BLaER1 treated with 17β-estradiol and CSF1 and Interleukin-3, amounts not matched to agents 10 nM and 100 nM (cell line): ENCODE data around the gene CMTM7.

Experiments used
- H3K27ac ChIP-seq, 11 experiments: shearing (Covaris generic); formaldehyde crosslinking; 2 replicates each; pipeline ENCODE4 v1.8.1; 2022
- H3K27me3 ChIP-seq, 11 experiments: shearing (Covaris generic); formaldehyde crosslinking; 2 replicates each; pipeline ENCODE4 v1.8.1; 2022
- H3K36me3 ChIP-seq, 11 experiments: shearing (Covaris generic); formaldehyde crosslinking; 2 replicates each; pipeline ENCODE4 v1.8.1; 2022
- H3K4me1 ChIP-seq, 10 experiments: shearing (Covaris generic); formaldehyde crosslinking; 2 replicates each; pipeline ENCODE4 v1.8.1; 2022
- H3K4me2 ChIP-seq, 11 experiments: shearing (Covaris generic); formaldehyde crosslinking; 2 replicates each; pipeline ENCODE4 v1.8.1; 2022
- H3K4me3 ChIP-seq, 10 experiments: shearing (Covaris generic); formaldehyde crosslinking; 2 replicates each; pipeline ENCODE4 v1.8.1; 2022
- H3K9ac ChIP-seq, 11 experiments: shearing (Covaris generic); formaldehyde crosslinking; 2 replicates each; pipeline ENCODE4 v1.8.1; 2022
- H3K9me3 ChIP-seq, 11 experiments: shearing (Covaris generic); formaldehyde crosslinking; replicated peaks in 1 of 11; 2 replicates each; pipeline ENCODE4 v1.8.1; 2022
- H4K20me1 ChIP-seq, 11 experiments: shearing (Covaris generic); formaldehyde crosslinking; 2 replicates each; pipeline ENCODE4 v1.8.1; 2022
- Cebpa-rat ChIP-seq, 11 experiments: shearing (Covaris generic); IDR thresholded peaks; 2 replicates each; pipeline ENCODE4 v1.8.1; 2022

The CMTM7 gene

GRCh38 chr3:32450992-32451659, 59.5 kb downstream of the CMTM7 start:
- Histone ChIP-seq H3K27me3 (no peaks in the 10 kb centered on the region), H3K9ac (no peak overlapping the region), H3K36me3 (peaks cover 68 to 87% (median 80%) of the 10 kb centered on the region in 11 experiments), H3K9me3 (peaks cover 0 to 8% (median 5%) of the 10 kb centered on the region in 11 experiments; a peak in 7 of 22 replicates), H3K27ac (peak overlapping the region in 2 of 11 experiments; percentile 18 to 24; a peak in 2 of 22 replicates), H4K20me1 (peaks cover 13 to 52% (median 41%) of the 10 kb centered on the region in 11 experiments; a peak in 18 of 22 replicates), H3K4me1 (peaks cover 57 to 83% (median 69%) of the 10 kb centered on the region in 10 experiments), H3K4me2 (no peak overlapping the region), H3K4me3 (no peak overlapping the region)
- TF ChIP-seq Cebpa-rat (IDR thresholded peaks at IDR 0.05), result no peak

GRCh38 chr3:32452009-32452408, 60.4 kb downstream of the CMTM7 start:
- Histone ChIP-seq H3K4me3 (no peak overlapping the region), H3K36me3 (peaks cover 61 to 88% (median 80%) of the 10 kb centered on the region in 11 experiments), H3K27ac (no peak overlapping the region; a peak in 1 of 22 replicates), H3K9me3 (peaks cover 0 to 1% (median 0%) of the 10 kb centered on the region in 11 experiments; a peak in 1 of 22 replicates), H3K9ac (no peak overlapping the region), H3K27me3 (no peaks in the 10 kb centered on the region), H3K4me2 (peak overlapping the region in 1 of 11 experiments; percentile 1; a peak in 1 of 22 replicates), H3K4me1 (peaks cover 54 to 85% (median 75%) of the 10 kb centered on the region in 10 experiments), H4K20me1 (peaks cover 20 to 59% (median 40%) of the 10 kb centered on the region in 11 experiments; a peak in 18 of 22 replicates)
- TF ChIP-seq Cebpa-rat (IDR thresholded peaks at IDR 0.05), result no peak

GRCh38 chr3:32453346-32453745, 61.7 kb downstream of the CMTM7 start:
- Histone ChIP-seq H3K9me3 (no peaks in the 10 kb centered on the region), H3K4me2 (peak overlapping the region in 6 of 11 experiments; percentile 77 to 90 (median 80); a peak in 6 of 22 replicates), H3K9ac (no peak overlapping the region), H3K27ac (no peak overlapping the region; a peak in 1 of 22 replicates), H3K27me3 (no peaks in the 10 kb centered on the region), H3K36me3 (peaks cover 60 to 89% (median 74%) of the 10 kb centered on the region in 11 experiments), H4K20me1 (peaks cover 20 to 59% (median 31%) of the 10 kb centered on the region in 11 experiments; a peak in 18 of 22 replicates), H3K4me3 (no peak overlapping the region), H3K4me1 (peaks cover 53 to 89% (median 76%) of the 10 kb centered on the region in 10 experiments)
- no peak for TF ChIP-seq Cebpa-rat (IDR thresholded peaks at IDR 0.05)

GRCh38 chr3:32454111-32454510, 62.5 kb downstream of the CMTM7 start:
- peak overlapping the region in 8 of 11 experiments; percentile 5 to 65 (median 36); a peak in 11 of 22 replicates for H3K27ac ChIP-seq
- peak overlapping the region in 4 of 11 experiments; percentile 8 to 56 (median 32); a peak in 3 of 22 replicates for H3K9ac ChIP-seq
- H4K20me1 ChIP-seq, result peaks cover 14 to 51% (median 23%) of the 10 kb centered on the region in 11 experiments; a peak in 17 of 22 replicates
- no peak for TF ChIP-seq Cebpa-rat (IDR thresholded peaks at IDR 0.05)
- H3K4me1 ChIP-seq, result peaks cover 53 to 89% (median 76%) of the 10 kb centered on the region in 10 experiments
- no peaks in the 10 kb centered on the region for H3K9me3 ChIP-seq
- peaks cover 52 to 81% (median 67%) of the 10 kb centered on the region in 11 experiments for H3K36me3 ChIP-seq
- no peak overlapping the region for H3K4me3 ChIP-seq
- H3K27me3 ChIP-seq, result no peaks in the 10 kb centered on the region
- peak overlapping the region in 10 of 11 experiments; percentile 41 to 90 (median 80); a peak in 18 of 22 replicates for H3K4me2 ChIP-seq

GRCh38 chr3:32454731-32455608, 63.3 kb downstream of the CMTM7 start:
- H3K9ac ChIP-seq, result peak overlapping the region in 8 of 11 experiments; percentile 7 to 56 (median 37); a peak in 10 of 22 replicates
- H3K27me3 ChIP-seq, result no peaks in the 10 kb centered on the region
- H4K20me1 ChIP-seq, result peaks cover 7 to 50% (median 24%) of the 10 kb centered on the region in 11 experiments; a peak in 15 of 22 replicates
- H3K36me3 ChIP-seq, result peaks cover 44 to 73% (median 58%) of the 10 kb centered on the region in 11 experiments
- H3K4me3 ChIP-seq, result peak overlapping the region in 2 of 10 experiments; percentile 2 to 31; a peak in 2 of 20 replicates
- no peaks in the 10 kb centered on the region for H3K9me3 ChIP-seq
- peaks cover 55 to 89% (median 77%) of the 10 kb centered on the region in 10 experiments for H3K4me1 ChIP-seq
- H3K4me2 ChIP-seq, result peak overlapping the region; percentile 31 to 90 (median 79)
- H3K27ac ChIP-seq, result peak overlapping the region in 8 of 11 experiments; percentile 24 to 65 (median 38); a peak in 15 of 22 replicates
- TF ChIP-seq Cebpa-rat (IDR thresholded peaks at IDR 0.05), result no peak

- Histone ChIP-seq H3K36me3 (peaks cover 35 to 64% (median 51%) of the 10 kb centered on the region in 11 experiments), H3K27ac (peak overlapping the region in 8 of 11 experiments; percentile 24 to 65 (median 38); a peak in 15 of 22 replicates), H4K20me1 (peaks cover 7 to 49% (median 22%) of the 10 kb centered on the region in 11 experiments; a peak in 14 of 22 replicates), H3K4me3 (peak overlapping the region in 2 of 10 experiments; percentile 2 to 31; a peak in 2 of 20 replicates), H3K4me1 (peaks cover 62 to 89% (median 81%) of the 10 kb centered on the region in 10 experiments), H3K9me3 (no peaks in the 10 kb centered on the region), H3K27me3 (no peaks in the 10 kb centered on the region), H3K4me2 (peak overlapping the region; percentile 31 to 90 (median 79); a peak in 21 of 22 replicates), H3K9ac (peak overlapping the region in 8 of 11 experiments; percentile 7 to 56 (median 37); a peak in 10 of 22 replicates)
- no peak for TF ChIP-seq Cebpa-rat (IDR thresholded peaks at IDR 0.05)
Observed at GRCh38 chr3:32455609-32456428, 64.2 kb downstream of the CMTM7 start.

- TF ChIP-seq Cebpa-rat (IDR thresholded peaks at IDR 0.05), result no peak
Observed at GRCh38 chr3:32456429-32457130, 64.9 kb downstream of the CMTM7 start.

More at GRCh38 chr3:32456429-32457130, 64.9 kb downstream of the CMTM7 start:
- Histone ChIP-seq H4K20me1 (peaks cover 7 to 43% (median 22%) of the 10 kb centered on the region in 11 experiments; a peak in 14 of 22 replicates), H3K27ac (peak overlapping the region in 3 of 11 experiments; percentile 0 to 65 (median 52); a peak in 4 of 22 replicates), H3K36me3 (peaks cover 28 to 56% (median 43%) of the 10 kb centered on the region in 11 experiments), H3K4me1 (peaks cover 62 to 91% (median 85%) of the 10 kb centered on the region in 10 experiments), H3K9ac (peak overlapping the region in 1 of 11 experiments; percentile 56; a peak in 1 of 22 replicates), H3K27me3 (no peaks in the 10 kb centered on the region), H3K4me3 (no peak overlapping the region), H3K9me3 (no peaks in the 10 kb centered on the region), H3K4me2 (peak overlapping the region in 10 of 11 experiments; percentile 31 to 90 (median 80); a peak in 20 of 22 replicates)
